Activated CD4-positive, alpha-beta T cell treated with anti-CD3 and anti-CD28 coated beads for 4 hours (primary cell): Measurements from ENCODE around the gene C19orf38.
A peak's percentile ranks its signal among the peaks of the same experiment; 100 is the strongest.
"Not testable (repeated sequence)": the region's sequence is repeated elsewhere in the genome, so short reads cannot be mapped to it uniquely, and the experiment has no call there.

ENCODE experiments used
- DNase-seq, 2 donors: peaks; one replicate each; pipeline ENCODE4 v3.0.0-alpha.2; 2020

The C19orf38 gene

GRCh38 chr19:10823690-10824089, 24.5 kb upstream of the C19orf38 start:
- DNase-seq = no peak

- no peak for DNase-seq
Measured at GRCh38 chr19:10826231-10826630, 22.0 kb upstream of the C19orf38 start.

GRCh38 chr19:10826846-10827245, 21.4 kb upstream of the C19orf38 start:
- no peak for DNase-seq

GRCh38 chr19:10828981-10829821, 19.0 kb upstream of the C19orf38 start:
- DNase-seq = no peak

GRCh38 chr19:10829967-10830366, 18.2 kb upstream of the C19orf38 start:
- DNase-seq = no peak

GRCh38 chr19:10830370-10830769, 17.8 kb upstream of the C19orf38 start:
- no peak for DNase-seq

GRCh38 chr19:10830931-10831779, 17.1 kb upstream of the C19orf38 start:
- no peak for DNase-seq

- no peak for DNase-seq
Measured at GRCh38 chr19:10831987-10832938, 16.0 kb upstream of the C19orf38 start.

GRCh38 chr19:10832939-10833296, 15.3 kb upstream of the C19orf38 start:
- no peak for DNase-seq

GRCh38 chr19:10835089-10835753, 13.0 kb upstream of the C19orf38 start:
- no peak for DNase-seq

- peak; percentile 94 to 97 for DNase-seq
Measured at GRCh38 chr19:10835754-10836478, 12.3 kb upstream of the C19orf38 start, which contains the start of gene TMED1. Gene TMED1 (minus strand): TSS chr19:10836212. CDS start chr19:10836191, 21 bp downstream.

GRCh38 chr19:10836479-10837330, 11.5 kb upstream of the C19orf38 start:
- peak; percentile 76 to 80 for DNase-seq

- not testable (repeated sequence) for DNase-seq
Measured at GRCh38 chr19:10837649-10838048, 10.6 kb upstream of the C19orf38 start.

GRCh38 chr19:10838377-10838776, 9.8 kb upstream of the C19orf38 start:
- no peak for DNase-seq

GRCh38 chr19:10839114-10840050, 8.8 kb upstream of the C19orf38 start:
- DNase-seq = no peak

GRCh38 chr19:10842788-10843187, 5.4 kb upstream of the C19orf38 start:
- DNase-seq = no peak

- no peak for DNase-seq
Measured at GRCh38 chr19:10846500-10847202, 1.6 kb upstream of the C19orf38 start.

GRCh38 chr19:10850631-10851030, 2.4 kb downstream of the C19orf38 start:
- no peak for DNase-seq
